ENCODE data around the gene TRIM24. TPM values are rescaled to one million over a fixed set of nuclear protein-coding genes. Genes with fewer than 3 reads are reported as not detected.
"Not testable (repeated sequence)": the region's sequence is repeated elsewhere in the genome, so short reads cannot be mapped to it uniquely, and the experiment has no call there.

Gene TRIM24
- total RNA-seq, 1 donor from 2014 or later: 14.3 TPM

DNA sequence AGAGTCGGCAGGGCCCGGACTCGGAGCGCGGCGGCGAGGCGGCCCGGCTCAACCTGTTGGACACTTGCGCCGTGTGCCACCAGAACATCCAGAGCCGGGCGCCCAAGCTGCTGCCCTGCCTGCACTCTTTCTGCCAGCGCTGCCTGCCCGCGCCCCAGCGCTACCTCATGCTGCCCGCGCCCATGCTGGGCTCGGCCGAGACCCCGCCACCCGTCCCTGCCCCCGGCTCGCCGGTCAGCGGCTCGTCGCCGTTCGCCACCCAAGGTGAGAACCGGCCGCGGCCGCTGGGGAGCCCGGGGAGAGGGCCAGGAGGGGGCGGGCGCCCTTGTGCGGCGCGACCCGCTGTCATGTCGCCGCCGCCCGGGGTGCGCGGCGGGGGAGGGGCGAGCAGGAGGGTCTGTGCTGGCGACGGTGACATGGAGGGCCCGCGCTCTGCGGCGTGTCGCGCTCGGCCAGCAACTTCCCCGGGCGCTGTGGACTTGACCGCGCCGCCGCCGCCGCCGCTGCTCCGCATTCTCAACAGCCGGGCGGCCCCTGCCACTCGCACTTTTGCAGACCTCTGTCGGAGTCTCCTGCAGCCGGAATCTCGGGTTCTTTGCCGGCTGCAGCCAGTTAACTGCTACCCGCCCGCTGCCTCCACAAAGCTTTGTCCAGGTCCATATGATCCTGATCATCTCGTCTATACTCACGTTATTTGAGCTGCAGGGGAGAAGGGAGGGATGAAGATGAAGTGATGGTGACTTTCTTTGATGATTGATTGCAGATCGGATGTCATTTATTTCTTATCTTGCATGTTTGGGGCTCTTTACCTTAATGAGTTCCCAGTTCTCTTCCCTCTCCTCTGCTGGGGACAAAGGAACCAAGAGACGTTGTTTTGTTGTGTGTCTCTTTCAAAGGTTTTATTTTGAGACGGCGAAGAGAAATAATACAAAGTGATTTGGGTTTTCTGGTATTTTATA is 869 bp downstream of the TRIM24 start:
- peak; percentile 16 for ATAC-seq (ENCODE audit: low read depth)
- no peaks in the 10 kb centered on the region for H3K27me3 Mint-ChIP-seq
- H3K36me3 Mint-ChIP-seq (ENCODE audit: low read depth): peaks cover 5% of the 10 kb centered on the region
- H3K9me3 Mint-ChIP-seq: no peaks in the 10 kb centered on the region
- H3K4me1 Mint-ChIP-seq: peaks cover 22% of the 10 kb centered on the region
- intact Hi-C loops (cut with micrococcal nuclease): loop anchor here (1.0 to 5.0 kb wide), 6 partner anchors 276 to 879 kb away; partner anchors contain the start of genes CREB3L2, UBN2 and ZC3HAV1
- H3K4me3 Mint-ChIP-seq: peak overlapping the region; percentile 91
- POLR2A ChIA-PET: interaction anchor here (1.2 kb wide), 1 partner anchor 459 kb away, joined by 3 read pairs; the partner anchor contains the start of gene CREB3L2
- CTCF ChIA-PET: no interaction called here
- peak; percentile 68 for DNase-seq
- TF ChIP-seq, protein P1, sequence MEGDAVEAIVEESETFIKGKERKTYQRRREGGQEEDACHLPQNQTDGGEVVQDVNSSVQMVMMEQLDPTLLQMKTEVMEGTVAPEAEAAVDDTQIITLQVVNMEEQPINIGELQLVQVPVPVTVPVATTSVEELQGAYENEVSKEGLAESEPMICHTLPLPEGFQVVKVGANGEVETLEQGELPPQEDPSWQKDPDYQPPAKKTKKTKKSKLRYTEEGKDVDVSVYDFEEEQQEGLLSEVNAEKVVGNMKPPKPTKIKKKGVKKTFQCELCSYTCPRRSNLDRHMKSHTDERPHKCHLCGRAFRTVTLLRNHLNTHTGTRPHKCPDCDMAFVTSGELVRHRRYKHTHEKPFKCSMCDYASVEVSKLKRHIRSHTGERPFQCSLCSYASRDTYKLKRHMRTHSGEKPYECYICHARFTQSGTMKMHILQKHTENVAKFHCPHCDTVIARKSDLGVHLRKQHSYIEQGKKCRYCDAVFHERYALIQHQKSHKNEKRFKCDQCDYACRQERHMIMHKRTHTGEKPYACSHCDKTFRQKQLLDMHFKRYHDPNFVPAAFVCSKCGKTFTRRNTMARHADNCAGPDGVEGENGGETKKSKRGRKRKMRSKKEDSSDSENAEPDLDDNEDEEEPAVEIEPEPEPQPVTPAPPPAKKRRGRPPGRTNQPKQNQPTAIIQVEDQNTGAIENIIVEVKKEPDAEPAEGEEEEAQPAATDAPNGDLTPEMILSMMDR (IDR thresholded peaks at IDR 0.05): no peak
- H3K27ac Mint-ChIP-seq: peak overlapping the region; percentile 87

DNA sequence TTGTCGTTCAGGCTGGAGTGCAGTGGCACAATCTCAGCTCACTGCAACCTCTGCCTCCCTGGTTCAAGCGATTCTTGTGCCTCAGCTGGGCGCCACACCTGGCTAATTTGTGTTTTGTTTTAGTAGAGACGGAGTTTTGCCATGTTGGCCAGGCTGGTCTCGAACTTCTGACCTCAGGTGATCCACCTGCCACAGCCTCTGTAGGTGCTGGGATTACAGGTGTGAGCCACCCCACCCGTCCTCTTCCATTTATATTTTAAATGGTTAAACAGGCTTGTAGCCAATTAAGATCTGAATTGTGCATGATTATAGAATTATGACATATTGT is 3.2 kb downstream of the TRIM24 start:
- H3K36me3 Mint-ChIP-seq (ENCODE audit: low read depth); POLR2A ChIA-PET; H3K4me3 Mint-ChIP-seq; ATAC-seq (ENCODE audit: low read depth); DNase-seq; CTCF ChIA-PET; H3K27me3 Mint-ChIP-seq; H3K9me3 Mint-ChIP-seq; H3K27ac Mint-ChIP-seq: not testable (repeated sequence)
- intact Hi-C loops (cut with micrococcal nuclease): loop anchor here (5.0 kb wide), 2 partner anchors 274 to 644 kb away; partner anchors contain the start of gene ZC3HAV1
- H3K4me1 Mint-ChIP-seq: peaks cover 22% of the 10 kb centered on the region

DNA sequence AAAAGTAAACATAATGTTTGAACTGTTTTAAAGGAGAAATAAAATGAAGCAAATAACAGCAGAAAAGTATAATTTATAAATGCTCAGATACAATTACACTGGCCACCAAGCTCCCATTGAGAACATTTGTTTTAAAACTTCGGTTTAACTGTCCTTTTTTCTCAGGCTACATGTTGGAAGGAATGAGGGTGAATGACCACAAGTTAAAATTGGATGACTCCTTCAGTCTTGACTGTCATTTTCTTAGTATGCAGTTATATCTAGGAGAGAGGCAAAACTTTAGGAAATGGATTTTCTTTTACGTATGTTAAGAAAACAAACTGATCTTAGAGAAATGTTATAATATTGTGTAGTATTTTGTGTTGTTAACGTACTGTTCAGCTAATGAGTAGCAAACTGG is 5.0 kb downstream of the TRIM24 start:
- H3K27ac Mint-ChIP-seq: no peak overlapping the region
- H3K27me3 Mint-ChIP-seq: no peaks in the 10 kb centered on the region
- POLR2A ChIA-PET: no interaction called here
- H3K4me3 Mint-ChIP-seq: no peak overlapping the region
- intact Hi-C loops (cut with micrococcal nuclease): no loop called here
- H3K36me3 Mint-ChIP-seq (ENCODE audit: low read depth): peaks cover 2% of the 10 kb centered on the region
- H3K9me3 Mint-ChIP-seq: no peaks in the 10 kb centered on the region
- DNase-seq (no peak), ATAC-seq (ENCODE audit: low read depth) (no peak)
- TF ChIP-seq, protein P1 (IDR thresholded peaks at IDR 0.05): no peak
- CTCF ChIA-PET: interaction anchor here (1.2 kb wide), 1 partner anchor 25 kb away, joined by 3 read pairs; no protein-coding TSS in a partner anchor
- H3K4me1 Mint-ChIP-seq: peaks cover 20% of the 10 kb centered on the region

DNA sequence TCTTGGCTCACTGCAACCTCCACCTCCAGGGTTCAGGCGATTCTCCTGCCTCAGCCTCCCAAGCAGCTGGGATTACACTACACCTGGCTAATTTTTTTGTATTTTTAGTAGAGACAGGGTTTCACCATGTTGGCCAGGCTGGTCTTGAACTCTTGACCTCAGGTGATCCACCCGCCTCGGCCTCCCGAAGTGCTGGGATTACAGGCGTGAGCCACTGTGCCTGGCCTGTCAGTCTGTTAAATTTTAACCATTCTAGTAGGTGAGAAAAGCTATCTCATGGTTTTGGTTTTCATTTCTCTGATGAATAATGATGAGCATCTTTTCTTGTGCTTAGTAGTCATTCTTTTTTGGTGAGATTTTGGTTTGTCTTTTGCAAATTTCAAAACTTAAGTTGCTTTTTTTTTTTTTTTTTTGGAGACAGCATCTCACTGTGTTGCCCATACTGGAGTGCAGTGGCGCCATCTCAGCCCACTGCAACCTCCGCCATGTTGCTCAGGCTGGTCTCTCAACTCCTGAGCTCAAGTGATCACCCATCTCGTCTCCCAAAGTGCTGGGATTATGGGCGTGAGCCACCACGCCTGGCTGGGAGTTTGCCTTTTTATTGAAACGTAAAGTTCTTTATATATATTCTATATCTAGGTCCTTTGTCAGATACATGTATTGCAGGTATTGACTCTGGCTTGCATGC is 6.2 kb downstream of the TRIM24 start:
- intact Hi-C loops (cut with micrococcal nuclease); POLR2A ChIA-PET; H3K36me3 Mint-ChIP-seq (ENCODE audit: low read depth); H3K9me3 Mint-ChIP-seq; H3K4me3 Mint-ChIP-seq; H3K27me3 Mint-ChIP-seq; DNase-seq; ATAC-seq (ENCODE audit: low read depth); H3K27ac Mint-ChIP-seq: not testable (repeated sequence)
- CTCF ChIA-PET: interaction anchor here (1.2 kb wide), 1 partner anchor 24 kb away, joined by 3 read pairs; no protein-coding TSS in a partner anchor
- H3K4me1 Mint-ChIP-seq: peaks cover 18% of the 10 kb centered on the region

DNA sequence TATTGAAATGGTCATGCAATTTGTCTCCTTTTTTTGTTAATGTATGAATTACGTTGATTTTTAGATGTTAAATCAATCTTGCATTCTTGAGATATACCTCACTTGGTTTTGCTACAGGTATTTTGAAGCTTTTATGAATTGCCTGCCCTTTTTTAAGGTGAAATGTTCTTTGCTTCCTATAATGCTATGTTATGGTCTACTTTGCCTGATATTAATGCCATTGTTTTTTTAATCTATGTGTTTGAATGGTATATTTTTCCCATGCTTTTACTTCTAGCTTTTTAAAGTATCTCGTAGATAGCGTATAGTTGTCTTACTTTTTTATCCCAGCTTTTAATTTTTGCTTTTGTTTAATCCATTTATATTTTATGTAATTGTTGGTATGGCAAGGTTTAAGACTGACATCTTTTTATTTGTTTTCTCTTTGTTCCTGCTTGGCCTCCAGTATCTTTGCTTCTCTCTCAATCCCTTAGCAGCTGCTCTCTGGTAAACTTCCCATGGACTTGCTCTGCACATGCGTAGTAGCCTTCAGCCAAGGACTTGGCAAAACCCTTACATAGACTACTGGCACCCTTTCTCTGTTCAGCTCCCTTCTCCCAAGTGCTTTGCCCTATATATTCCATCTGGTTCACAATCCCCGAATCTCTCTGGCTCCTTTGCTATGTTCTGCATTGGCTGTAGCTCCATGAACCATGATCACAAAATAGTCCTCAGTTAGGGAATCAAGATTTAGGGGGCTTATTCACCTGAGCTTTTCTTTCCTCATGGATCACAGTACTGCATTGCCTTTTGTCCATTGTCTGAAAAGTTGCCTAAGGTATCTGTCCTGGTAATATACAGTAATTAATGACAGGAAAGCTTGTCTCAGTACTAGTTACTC is 8.4 kb downstream of the TRIM24 start:
- Mint-ChIP-seq H3K27ac (no peak overlapping the region), H3K4me1 (peaks cover 5% of the 10 kb centered on the region), H3K36me3 (ENCODE audit: low read depth) (no peaks in the 10 kb centered on the region), H3K27me3 (no peaks in the 10 kb centered on the region), H3K4me3 (no peak overlapping the region), H3K9me3 (no peaks in the 10 kb centered on the region)
- intact Hi-C loops (cut with micrococcal nuclease): no loop called here
- no peak for DNase-seq
- TF ChIP-seq, protein P1 (IDR thresholded peaks at IDR 0.05): no peak
- CTCF ChIA-PET: no interaction called here
- POLR2A ChIA-PET: interaction anchor here (0.6 kb wide), 1 partner anchor 731 kb away, joined by 6 read pairs; no protein-coding TSS in a partner anchor
- ATAC-seq (ENCODE audit: low read depth): no peak
